NCI-H524 treated with DMSO at 0.1 percent for 48 hours (cell line): ENCODE data around the gene DGAT2.

Source experiments
- DNase-seq: peaks from one replicate; lab custom pipeline; 2025; lab: John Stamatoyannopoulos, UW

The DGAT2 gene

GRCh38 chr11:75801362-75802020, 32.9 kb downstream of the DGAT2 start:
- no peak for DNase-seq

- no peak for DNase-seq
Measured at GRCh38 chr11:75802021-75802912, 33.7 kb downstream of the DGAT2 start.

DNA sequence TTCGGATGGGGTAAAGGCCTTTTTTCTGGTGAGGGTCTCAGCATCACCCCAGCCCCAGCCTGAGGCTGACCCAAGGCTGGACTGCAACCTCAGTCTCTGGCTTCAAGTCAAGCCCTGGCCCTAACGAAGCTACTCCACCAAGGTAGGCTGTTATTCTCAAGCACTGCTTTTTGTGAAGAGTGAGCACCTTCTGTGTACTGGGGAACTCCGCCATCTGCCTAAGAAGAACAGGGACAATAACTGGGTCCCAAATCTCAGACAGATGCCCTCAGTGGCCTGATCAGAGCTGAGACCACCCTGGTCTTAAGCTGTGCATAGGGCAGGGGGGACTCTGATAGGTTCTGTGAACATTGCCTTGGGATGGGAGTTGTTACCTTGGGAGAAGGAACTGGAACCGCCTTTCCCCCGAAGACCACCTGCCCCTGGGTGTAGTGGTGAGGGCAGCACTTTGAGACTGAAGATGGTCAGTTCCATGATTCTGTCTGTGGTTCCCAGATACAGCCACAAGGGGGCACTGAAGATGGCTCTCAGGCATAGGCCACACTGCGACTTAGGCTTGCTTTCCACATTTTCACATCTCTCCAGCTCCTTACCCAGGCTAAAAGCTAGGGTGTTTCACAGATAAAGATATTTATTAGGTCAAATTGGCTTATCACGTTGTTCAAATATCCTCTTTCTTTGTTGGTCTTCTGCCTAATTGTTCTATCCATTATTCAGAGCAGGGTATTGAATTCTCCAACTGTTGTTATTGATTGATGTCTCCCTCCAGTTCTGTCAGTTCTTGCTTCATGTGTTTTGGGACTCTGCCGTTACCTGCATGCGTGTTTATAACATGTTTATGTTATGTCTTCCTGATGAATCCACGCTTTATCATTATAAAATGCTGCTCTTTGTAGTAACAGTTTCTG, 34.6 kb downstream of the DGAT2 start:
- DNase-seq = no peak

DNA sequence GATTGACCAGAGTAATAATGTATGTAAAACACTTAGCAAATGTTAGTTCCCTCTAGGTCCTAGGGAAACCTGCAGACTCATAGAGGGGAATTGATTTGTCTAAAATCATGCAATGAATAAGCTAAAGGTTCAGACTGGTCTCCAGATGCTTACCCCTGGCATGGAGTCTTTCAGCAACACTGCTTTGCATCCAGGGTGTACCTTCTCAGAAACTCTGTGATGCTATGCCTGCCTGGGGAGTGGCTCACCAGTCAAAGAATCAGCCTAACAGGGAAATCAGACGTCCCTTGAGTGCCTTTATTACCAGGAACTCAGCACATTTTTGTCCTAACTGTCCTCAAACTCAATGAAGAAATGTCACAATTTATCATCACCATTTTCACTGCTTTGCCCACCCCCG, 40.5 kb downstream of the DGAT2 start:
- DNase-seq = no peak

DNA sequence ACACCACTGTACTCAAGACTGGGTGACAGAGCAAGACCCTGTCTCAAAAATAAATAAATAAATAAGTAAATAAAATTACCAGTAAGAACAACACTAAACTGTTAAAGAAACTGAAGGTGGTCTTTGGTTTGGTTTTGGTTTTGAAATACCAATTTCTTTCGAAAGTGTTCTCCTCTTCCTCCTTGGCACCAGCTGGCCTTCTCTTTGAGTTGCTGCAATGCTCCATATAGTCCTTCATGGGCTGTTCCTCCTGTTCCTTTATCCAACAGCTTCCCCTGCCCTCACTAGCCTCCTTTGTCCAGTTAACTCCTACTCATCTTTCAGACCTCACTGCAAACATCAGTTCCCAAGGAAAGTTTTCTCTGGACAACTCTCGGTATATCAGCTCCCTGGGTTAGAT, 41.4 kb downstream of the DGAT2 start:
- DNase-seq = no peak

DNA sequence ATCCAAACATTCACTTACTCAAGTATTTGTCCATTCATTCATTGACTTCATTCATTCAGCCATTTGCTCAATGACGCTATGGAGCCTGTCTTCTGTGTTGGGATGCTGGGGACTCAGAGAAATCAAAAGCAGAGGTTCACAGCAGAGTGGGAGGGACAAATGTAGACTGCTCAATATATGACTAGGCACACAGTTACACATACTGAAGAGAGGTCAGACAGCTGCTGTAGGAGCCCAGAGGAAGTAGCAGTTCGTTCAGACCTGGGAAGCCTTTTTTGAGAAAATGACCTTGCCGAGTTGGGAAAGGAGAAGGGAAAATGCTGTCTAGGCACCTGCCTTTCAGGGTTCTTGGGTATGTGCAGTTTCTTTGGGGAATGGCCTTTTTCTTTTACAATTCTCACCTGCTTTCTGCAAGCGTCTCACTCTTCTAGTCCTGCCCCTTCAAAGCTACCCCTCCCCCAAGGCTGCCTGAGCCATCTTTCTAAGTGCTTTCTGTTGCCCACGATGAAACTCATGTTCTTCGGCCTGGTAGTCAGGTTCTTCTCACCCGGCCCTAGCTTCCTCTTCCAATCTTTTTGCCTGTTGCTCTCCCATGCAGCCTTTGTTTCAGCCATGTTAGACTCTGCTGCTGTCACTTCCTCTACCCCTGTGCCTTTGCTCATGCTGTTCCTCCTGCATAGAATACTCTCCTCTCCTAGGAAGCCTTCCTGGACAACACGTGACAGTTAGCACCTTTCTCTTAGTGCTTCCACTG, 42.2 kb downstream of the DGAT2 start:
- DNase-seq = no peak

GRCh38 chr11:75811485-75811884, 42.9 kb downstream of the DGAT2 start:
- DNase-seq = no peak

- DNase-seq = no peak
Measured at GRCh38 chr11:75812542-75813040, 44.0 kb downstream of the DGAT2 start.

DNA sequence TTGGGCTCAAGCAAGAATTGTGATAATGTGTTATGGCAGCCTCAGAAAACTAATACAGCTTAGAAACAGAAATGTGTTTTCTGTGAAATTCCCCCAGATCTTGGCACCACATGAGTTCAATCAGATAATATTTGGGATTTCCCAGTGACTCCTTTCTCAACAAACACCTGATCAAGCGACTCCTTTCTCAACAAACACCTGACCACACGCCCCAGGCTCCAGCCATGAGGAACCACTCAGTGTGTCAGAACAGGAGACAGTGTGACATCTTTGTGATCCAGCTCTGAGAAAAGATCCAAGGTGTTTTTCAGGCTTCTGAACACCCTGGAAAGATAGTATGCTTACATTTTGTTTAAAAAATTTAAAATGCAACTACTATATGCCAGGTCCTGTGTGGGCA, 44.5 kb downstream of the DGAT2 start:
- no peak for DNase-seq

DNA sequence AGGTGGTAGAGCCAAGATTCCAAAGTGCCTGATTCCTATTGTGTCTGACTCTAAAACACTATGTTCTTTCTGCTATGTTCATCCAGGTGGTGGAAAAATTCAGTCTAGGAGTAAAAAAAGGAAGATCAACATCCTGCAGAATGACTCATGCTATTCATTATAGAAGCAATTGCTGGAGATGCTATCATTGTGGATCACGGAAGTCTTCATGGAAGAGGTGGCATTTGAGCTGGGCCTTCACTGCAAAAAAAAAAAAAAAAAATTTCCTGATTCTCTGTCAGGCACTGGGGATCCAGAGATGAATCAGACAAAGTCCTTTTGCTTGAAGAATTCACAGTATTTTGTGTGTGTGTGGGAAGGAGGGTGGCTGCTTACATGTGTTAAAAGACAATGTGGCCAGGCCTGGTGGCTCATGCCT, 45.1 kb downstream of the DGAT2 start:
- no peak for DNase-seq

GRCh38 chr11:75814363-75814676, 45.7 kb downstream of the DGAT2 start:
- DNase-seq = no peak

DNA sequence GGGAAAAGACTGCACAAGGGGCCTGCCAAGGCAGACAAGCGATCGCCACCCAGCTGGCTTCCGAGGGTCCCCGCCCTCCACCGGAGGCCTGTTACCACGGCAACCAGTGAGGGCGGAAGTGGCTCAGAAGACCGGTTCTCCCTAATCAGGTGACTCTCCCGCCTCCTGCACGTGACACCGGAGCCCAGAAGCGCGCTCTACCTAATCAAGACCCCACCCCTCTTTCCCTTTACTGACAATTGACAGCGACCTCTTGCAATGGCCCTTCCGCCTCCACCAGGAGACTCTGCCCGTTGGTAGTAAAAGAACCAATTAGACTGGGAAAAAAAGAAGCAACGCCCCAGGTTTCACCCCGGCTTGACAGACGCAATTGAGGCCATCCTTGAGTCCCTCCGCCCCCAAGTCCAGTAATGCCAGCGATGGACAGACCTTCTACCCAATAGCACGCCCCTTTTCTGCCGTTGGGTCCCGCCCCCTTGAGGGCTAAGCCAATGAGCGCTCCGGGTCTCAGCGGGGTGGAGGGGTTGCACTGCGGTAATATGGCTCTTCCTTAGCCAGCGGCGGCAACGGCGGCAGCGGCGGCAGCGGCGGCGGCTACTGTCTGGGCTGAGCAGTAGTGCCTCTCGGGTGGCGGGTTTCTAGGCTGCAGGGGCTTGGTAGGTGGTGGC, 46.2 kb downstream of the DGAT2 start, which contains the start of gene UVRAG:
UVRAG (plus strand) TSS at position 534 of the 668 bp plus-strand sequence. CDS start 198 bp downstream, outside the sequence.
- peak; percentile 93 for DNase-seq

- DNase-seq = no peak
Measured at GRCh38 chr11:75815345-75816168, 47.0 kb downstream of the DGAT2 start.

- DNase-seq = no peak
Measured at GRCh38 chr11:75816561-75817239, 48.1 kb downstream of the DGAT2 start.

- no peak for DNase-seq
Measured at GRCh38 chr11:75820645-75821044, 52.1 kb downstream of the DGAT2 start.

DNA sequence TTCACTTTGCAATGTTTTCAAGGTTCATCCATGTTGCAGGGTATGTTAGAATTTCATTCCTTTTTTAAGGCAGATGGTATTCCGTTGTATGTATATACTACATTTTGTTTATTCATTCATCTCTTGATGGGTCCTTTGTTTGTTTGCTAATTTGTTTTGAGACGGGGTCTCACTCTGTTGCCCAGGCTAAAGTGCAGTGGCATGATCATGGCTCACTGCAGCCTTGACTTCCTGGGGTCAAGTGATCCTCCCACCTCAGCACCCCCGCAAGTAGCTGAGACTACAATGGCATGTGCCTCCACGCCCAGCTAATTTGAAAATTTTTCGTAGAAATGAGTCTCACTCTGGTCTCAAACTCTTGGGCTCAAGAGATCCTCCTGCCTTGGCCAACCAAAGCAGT, 52.6 kb downstream of the DGAT2 start:
- DNase-seq = no peak

DNA sequence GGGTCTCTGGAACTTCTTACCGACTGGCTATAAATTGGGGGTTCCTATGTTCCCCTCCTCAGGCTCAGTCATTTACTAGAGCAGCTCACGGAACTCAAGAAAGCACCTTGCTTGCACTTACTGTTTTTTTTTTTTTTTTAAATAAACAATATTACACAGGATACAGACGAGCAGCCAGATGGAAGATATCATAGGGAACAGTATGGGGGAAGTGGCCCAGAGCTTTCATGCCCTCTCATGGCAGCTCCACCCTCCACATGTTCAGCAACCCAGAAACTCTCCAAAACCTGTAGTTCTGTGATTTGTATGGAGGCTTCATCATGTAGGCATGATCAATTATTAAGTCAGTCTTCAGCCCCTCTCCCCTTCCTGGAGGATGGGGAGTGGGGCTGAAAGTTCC, 54.0 kb downstream of the DGAT2 start:
- DNase-seq = no peak

- DNase-seq = no peak
Measured at GRCh38 chr11:75823415-75823814, 54.8 kb downstream of the DGAT2 start.

DNA sequence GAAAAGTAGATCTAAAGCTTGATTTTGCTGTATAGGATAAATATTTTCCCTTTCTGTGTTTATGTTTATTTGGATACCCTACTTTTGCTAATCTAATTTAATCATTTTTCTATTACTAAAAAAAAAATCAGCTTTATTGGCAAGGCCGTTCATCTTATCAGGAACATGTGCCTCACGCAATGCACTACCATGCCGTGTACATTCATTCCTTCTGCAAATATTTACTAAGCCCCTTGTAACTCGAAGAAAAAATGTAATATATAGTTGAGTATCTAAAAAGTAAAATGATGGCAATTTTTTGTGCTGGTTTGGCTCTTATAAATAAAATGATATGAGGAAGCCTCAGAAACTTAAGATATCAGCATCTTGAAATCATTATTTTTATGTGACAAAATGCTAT, 55.4 kb downstream of the DGAT2 start:
- DNase-seq = no peak
